ENCODE results near the gene DMRT1. TPM values are rescaled to one million over a fixed set of nuclear protein-coding genes. Genes with fewer than 3 reads are reported as not detected.

DMRT1 gene
- total RNA-seq, 1 donor = not detected

- no peak overlapping the region for H3K4me3 ChIP-seq (ENCODE audit: low read depth, low read length)
- no peak for DNase-seq (ENCODE audit: low read depth)
- no peak for TF ChIP-seq CTCF (IDR thresholded peaks at IDR 0.05; ENCODE audit: insufficient read depth, low read length)
Measured at GRCh38 chr9:952546-952945, 111.0 kb downstream of the DMRT1 start.

- TF ChIP-seq CTCF (IDR thresholded peaks at IDR 0.05; ENCODE audit: insufficient read depth, low read length) = no peak
- no peak overlapping the region for H3K4me3 ChIP-seq (ENCODE audit: low read depth, low read length)
- no peak for DNase-seq (ENCODE audit: low read depth)
Measured at GRCh38 chr9:959105-959504, 117.6 kb downstream of the DMRT1 start.

- TF ChIP-seq CTCF (IDR thresholded peaks at IDR 0.05; ENCODE audit: insufficient read depth, low read length) = no peak
- H3K4me3 ChIP-seq (ENCODE audit: low read depth, low read length) = no peak overlapping the region
- DNase-seq (ENCODE audit: low read depth) = no peak
Measured at GRCh38 chr9:959914-960313, 118.4 kb downstream of the DMRT1 start.

GRCh38 chr9:962023-962422 is 120.5 kb downstream of the DMRT1 start:
- no peak for DNase-seq (ENCODE audit: low read depth)
- no peak overlapping the region for H3K4me3 ChIP-seq (ENCODE audit: low read depth, low read length)
- no peak for TF ChIP-seq CTCF (IDR thresholded peaks at IDR 0.05; ENCODE audit: insufficient read depth, low read length)

- no peak for DNase-seq (ENCODE audit: low read depth)
- no peak for TF ChIP-seq CTCF (IDR thresholded peaks at IDR 0.05; ENCODE audit: insufficient read depth, low read length)
- H3K4me3 ChIP-seq (ENCODE audit: low read depth, low read length) = no peak overlapping the region
Measured at GRCh38 chr9:965497-965896, 124.0 kb downstream of the DMRT1 start.

GRCh38 chr9:966870-967269 is 125.4 kb downstream of the DMRT1 start:
- DNase-seq (ENCODE audit: low read depth) = no peak
- TF ChIP-seq CTCF (IDR thresholded peaks at IDR 0.05; ENCODE audit: insufficient read depth, low read length) = no peak
- no peak overlapping the region for H3K4me3 ChIP-seq (ENCODE audit: low read depth, low read length)

GRCh38 chr9:967436-967835 is 125.9 kb downstream of the DMRT1 start:
- H3K4me3 ChIP-seq (ENCODE audit: low read depth, low read length) = no peak overlapping the region
- no peak for TF ChIP-seq CTCF (IDR thresholded peaks at IDR 0.05; ENCODE audit: insufficient read depth, low read length)
- DNase-seq (ENCODE audit: low read depth) = no peak
